HepG2 (cell line): ENCODE data around the gene KIAA1191. TPM values are rescaled to one million over a fixed set of nuclear protein-coding genes. Genes with fewer than 3 reads are reported as not detected.

Experiments
- ATAC-seq: fragments of 200-7000 bp; cut with Tn5 transposase; 3 replicates; pipeline ENCODE4 v1.9.1; 2020; ENCODE audit warnings: mild to moderate bottlenecking, moderate library complexity
- BruUV-seq: library from RNA; stranded (reverse); fragments of 400-500 nt; replicated peaks from 2 replicates; lab custom pipeline; 2021; lab: Mats Ljungman, UMichigan
- CTCF ChIA-PET: fragments of 300-600 bp; formaldehyde crosslinking; extraction: SDS; loops from one replicate; lab custom pipeline; 2021; ENCODE audit warnings: low total read pairs, inconsistent platforms, low intra/inter-chr PET ratio; lab: Yijun Ruan, JAX
- POLR2A ChIA-PET: fragments of 350-600 bp; sonication (Branson Sonifier 250); formaldehyde crosslinking; loops from one replicate; lab custom pipeline; 2020; ENCODE audit warnings: antibody characterized with exemption, inconsistent platforms; lab: Yijun Ruan, JAX
- DNase-seq: peaks from one replicate; pipeline ENCODE4 v3.0.0-alpha.2; 2015; ENCODE audit warnings: low spot score
- FAIRE-seq: peaks from 3 replicates; lab custom pipeline; 2011; peaks lifted over from hg19 to GRCh38; lab: Jason Lieb, UNC
- H2AFZ ChIP-seq: one replicate; pipeline ENCODE4 v1.6.1; 2011; ENCODE audit warnings: low read length, inconsistent platforms
- H3K27ac ChIP-seq: fragments of 300-600 bp; 3 replicates; pipeline ENCODE4 v1.8.0; 2011; ENCODE audit warnings: mixed run types, mild to moderate bottlenecking, mixed read lengths, low read length, inconsistent platforms; ENCODE audit not compliant: insufficient read depth; ENCODE audit errors: extremely low read length
- H3K27me3 ChIP-seq, 2 experiments: fragments of 200-600 bp in 1 of 2; 2 replicates in 1 of 2; 3 replicates in 1 of 2; pipeline versions ENCODE4 v1.6.0 to v1.8.0; 2011; ENCODE audit warnings: low read length in 2 of 2, mild to moderate bottlenecking in 2 of 2, moderate library complexity in 2 of 2, inconsistent platforms in 1 of 2; ENCODE audit not compliant: insufficient read depth in 2 of 2, control insufficient read depth in 1 of 2
- H3K36me3 ChIP-seq, 2 experiments: fragments of 200-600 bp in 1 of 2; replicated peaks in 1 of 2; 2 replicates in 1 of 2; 3 replicates in 1 of 2; pipeline versions ENCODE4 v1.5.1 to v1.8.0; 2011; ENCODE audit warnings: low read length in 2 of 2, inconsistent platforms in 1 of 2; ENCODE audit not compliant: insufficient read depth in 2 of 2, control insufficient read depth in 1 of 2
- H3K4me1 ChIP-seq: 2 replicates; pipeline ENCODE4 v1.5.1; 2012; ENCODE audit warnings: low read length, inconsistent platforms; ENCODE audit not compliant: insufficient read depth
- H3K4me2 ChIP-seq: 2 replicates; pipeline ENCODE4 v1.6.0; 2011; ENCODE audit warnings: low read depth, low read length, inconsistent platforms
- H3K4me3 ChIP-seq, 3 experiments: fragments of 200-600 bp in 1 of 3; sonication (generic), shearing (Covaris generic) in 1 of 3; replicated peaks in 1 of 3; 2 replicates each; pipeline ENCODE4 v1.5.1; 2011 to 2016; ENCODE audit warnings: low read length in 3 of 3, inconsistent platforms in 2 of 3, low read depth in 2 of 3, mild to moderate bottlenecking in 2 of 3, control low read depth in 1 of 3, mixed read lengths in 1 of 3; ENCODE audit not compliant: insufficient read depth in 1 of 3
- H3K79me2 ChIP-seq: one replicate; pipeline ENCODE4 v1.6.1; 2011; ENCODE audit warnings: low read length, inconsistent platforms; ENCODE audit not compliant: insufficient read depth
- H3K9ac ChIP-seq: 2 replicates; pipeline ENCODE4 v1.6.0; 2011; ENCODE audit warnings: mild to moderate bottlenecking, low read depth, low read length, inconsistent platforms; ENCODE audit not compliant: insufficient read depth
- H3K9me3 ChIP-seq: 2 replicates; pipeline ENCODE4 v1.5.1; 2012; ENCODE audit warnings: mild to moderate bottlenecking, low read length
- H4K20me1 ChIP-seq: 2 replicates; pipeline ENCODE4 v1.6.0; 2011; ENCODE audit warnings: inconsistent platforms, mild to moderate bottlenecking, low read length, moderate library complexity; ENCODE audit not compliant: insufficient read depth
- ARNTL ChIP-seq: sonication (generic); formaldehyde crosslinking; IDR thresholded peaks from 2 replicates; pipeline ENCODE4 v1.4.0; 2020; ENCODE audit warnings: mild to moderate bottlenecking, missing genetic modification reagents
- HNF4A ChIP-seq: sonication (generic); formaldehyde crosslinking; IDR thresholded peaks from 2 replicates; pipeline ENCODE4 v1.4.0; 2020; ENCODE audit warnings: missing genetic modification reagents
- JUN ChIP-seq: sonication (generic); formaldehyde crosslinking; IDR thresholded peaks from 2 replicates; pipeline ENCODE4 v1.4.0; 2020; ENCODE audit warnings: mild to moderate bottlenecking, missing genetic modification reagents
- NFYC ChIP-seq: IDR thresholded peaks from 2 replicates; pipeline ENCODE4 v1.6.1; 2016; ENCODE audit warnings: missing genetic modification reagents, missing compliant biosample characterization
- PHF20 ChIP-seq: sonication (generic); formaldehyde crosslinking; IDR thresholded peaks from 2 replicates; pipeline ENCODE4 v1.5.0; 2020; ENCODE audit warnings: mild to moderate bottlenecking, missing genetic modification reagents
- PRDM4 ChIP-seq: sonication (generic); formaldehyde crosslinking; IDR thresholded peaks from 2 replicates; pipeline ENCODE4 v1.9.0; 2021; ENCODE audit warnings: missing genetic modification reagents, borderline replicate concordance
- PTBP1 ChIP-seq: fragments of 200-400 bp; formaldehyde crosslinking; IDR thresholded peaks from 2 replicates; pipeline ENCODE4 v1.6.1; 2018; ENCODE audit warnings: low read length, low read depth; ENCODE audit not compliant: poor library complexity, severe bottlenecking
- SIN3B ChIP-seq: fragments of 150-350 bp; IDR thresholded peaks from 2 replicates; pipeline ENCODE4 v1.6.1; 2014; ENCODE audit warnings: low read length
- ZNF883 ChIP-seq: sonication (generic); formaldehyde crosslinking; IDR thresholded peaks from 2 replicates; pipeline ENCODE4 v1.5.1; 2020; ENCODE audit warnings: mild to moderate bottlenecking, missing genetic modification reagents; ENCODE audit errors: not compliant biosample characterization
- in situ Hi-C: cut with HindIII; loops from 2 replicates; pipeline ENCODE4 v1.10.0; 2017; ENCODE audit warnings: low pct_unique_long_range_greater_than_20kb; ENCODE audit not compliant: extremely low pct_ligation_motif_present
- intact Hi-C: fragments of 100-400 bp; cut with micrococcal nuclease; formaldehyde crosslinking; loops from one replicate; pipeline ENCODE4 v1.10.0; 2022; ENCODE audit not compliant: unreplicated experiment
- polyA plus RNA-seq, 8 experiments: library from polyadenylated mRNA; depleted of rRNA in 3 of 8; stranded (reverse) in 7 of 8; unstranded in 1 of 8; fragments of >200 nt; fragmentation: Illumina TruSeq in 4 of 8; extraction: Trizol in 4 of 8; gene quantifications; 2 replicates each; pipeline versions ENCODE4 v1.2.1 to v1.2.3, GENCODE V29; 2011 to 2016; ENCODE audit warnings: low read depth in 4 of 8, missing spikeins in 1 of 8, mixed read lengths in 1 of 8; ENCODE audit not compliant: insufficient read depth in 1 of 8
- total RNA-seq, 5 experiments: library from RNA; depleted of rRNA; stranded (reverse); fragments of >200 nt; fragmentation: Illumina TruSeq; extraction: Trizol; gene quantifications; 2 replicates each; pipeline ENCODE4 v1.2.3, GENCODE V29; 2016; ENCODE audit warnings: low read depth in 1 of 5

Gene KIAA1191
- total and polyA plus RNA-seq, 2 of the 13 experiments (the other 11 are each of a cell fraction or from before 2014, with no cell fraction given): 63.6 to 103 TPM

GRCh38 chr5:176334031-176334770 lies 27.4 kb downstream of the KIAA1191 start:
- Histone ChIP-seq H3K4me3 (no peak overlapping the region), H3K27me3 (no peaks in the 10 kb centered on the region), H3K4me2 (no peak overlapping the region), H3K79me2 (no peaks in the 10 kb centered on the region), H3K9ac (no peak overlapping the region), H3K36me3 (no peaks in the 10 kb centered on the region; a peak in 1 of 5 replicates), H4K20me1 (no peaks in the 10 kb centered on the region), H2AFZ (no peak overlapping the region), H3K27ac (no peak overlapping the region), H3K4me1 (peaks cover 5% of the 10 kb centered on the region), H3K9me3 (no peaks in the 10 kb centered on the region)
- FAIRE-seq (no peak), DNase-seq (no peak), ATAC-seq (no peak)
- intact Hi-C loops (no loop called here), in situ Hi-C loops (no loop called here)
- no peak for TF ChIP-seq PHF20 (CRISPR knock-in tag)
- no peak for TF ChIP-seq JUN
- TF ChIP-seq PRDM4 (CRISPR knock-in tag): no peak
- TF ChIP-seq NFYC (CRISPR knock-in tag): no peak
- TF ChIP-seq ZNF883: no peak
- TF ChIP-seq HNF4A: no peak
- TF ChIP-seq SIN3B: no peak
- TF ChIP-seq PTBP1: no peak
- TF ChIP-seq ARNTL: no peak
- no TSS peak for BruUV-seq
- POLR2A ChIA-PET: no interaction called here
- CTCF ChIA-PET: no interaction called here
